Measurements from ENCODE around the gene KCNMB4.

KCNMB4 gene

GRCh38 chr12:70365648-70366518 is at the start of gene KCNMB4:
KCNMB4 (plus strand) TSS chr12:70366290; CDS start chr12:70366735, 445 bp downstream.
- peak within 1 kb of the TSS; percentile 94 for H3K4me3 ChIP-seq (ENCODE audit: low read depth, low read length)

DNA sequence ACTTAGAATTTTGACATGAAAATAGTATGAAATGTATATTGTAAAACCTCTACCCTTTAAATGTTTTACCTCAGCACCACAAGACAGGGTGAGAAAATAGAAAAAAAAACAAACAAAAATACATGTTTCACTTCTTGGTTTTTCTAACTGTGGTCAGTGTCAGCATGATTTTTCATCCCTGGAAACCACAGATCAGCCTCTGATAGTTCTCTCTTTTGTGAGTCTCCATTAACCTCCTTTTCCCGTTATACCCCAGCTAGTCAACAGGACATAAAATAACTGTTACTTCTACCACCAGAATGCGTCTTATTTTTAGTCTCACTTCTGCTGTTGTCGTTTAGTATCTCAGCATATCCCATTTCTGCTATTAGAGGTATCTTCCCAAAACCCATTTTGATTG is 48.3 kb upstream of the KCNMB4 start:
- H3K4me3 ChIP-seq (ENCODE audit: low read depth, low read length) = no peak overlapping the region

DNA sequence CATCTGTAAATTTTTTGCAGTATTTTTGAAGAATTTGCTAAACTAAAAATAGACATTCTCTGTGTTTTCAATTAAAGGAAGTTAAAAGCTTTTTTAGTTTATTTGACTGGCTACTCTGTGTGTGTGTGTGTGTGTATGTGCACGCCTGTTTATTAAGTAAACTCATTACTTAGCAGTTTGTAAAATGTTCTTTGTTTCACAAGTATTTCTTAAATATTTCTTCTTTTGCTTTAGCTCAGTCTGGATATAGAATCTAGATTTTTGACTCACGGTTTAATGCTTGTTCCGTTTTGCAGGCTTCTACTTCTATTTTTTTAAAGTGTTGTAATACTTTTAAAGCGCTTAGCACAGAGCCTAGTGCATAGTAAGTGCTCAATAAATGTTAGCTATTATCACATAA is 46.5 kb upstream of the KCNMB4 start:
- H3K4me3 ChIP-seq (ENCODE audit: low read depth, low read length) = no peak overlapping the region

- H3K4me3 ChIP-seq (ENCODE audit: low read depth, low read length) = no peak overlapping the region
Observed at GRCh38 chr12:70321191-70321590, 44.9 kb upstream of the KCNMB4 start.

DNA sequence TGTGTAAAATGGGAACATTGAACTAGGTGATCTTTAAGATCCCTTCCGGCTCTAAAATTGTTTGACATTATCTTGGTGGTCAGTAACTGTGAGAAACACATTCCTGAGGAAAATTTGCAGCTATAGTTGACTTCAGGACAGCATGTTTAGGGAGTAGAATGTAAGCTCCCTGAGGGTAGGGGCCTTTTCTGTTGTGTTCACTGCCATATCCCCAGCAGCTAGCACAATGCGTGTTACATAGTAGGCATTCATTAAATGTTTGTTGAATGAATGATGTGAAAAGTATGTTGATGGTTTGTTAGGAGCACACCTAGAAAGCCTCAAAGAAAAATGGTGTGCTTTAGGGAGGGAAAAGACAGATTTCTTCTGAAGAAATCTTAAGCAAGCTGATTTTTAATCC is 38.5 kb upstream of the KCNMB4 start:
- H3K4me3 ChIP-seq (ENCODE audit: low read depth, low read length) = no peak overlapping the region

GRCh38 chr12:70329728-70330127 is 36.4 kb upstream of the KCNMB4 start:
- H3K4me3 ChIP-seq (ENCODE audit: low read depth, low read length) = no peak overlapping the region

- no peak overlapping the region for H3K4me3 ChIP-seq (ENCODE audit: low read depth, low read length)
Observed at GRCh38 chr12:70330158-70330557, 35.9 kb upstream of the KCNMB4 start.

DNA sequence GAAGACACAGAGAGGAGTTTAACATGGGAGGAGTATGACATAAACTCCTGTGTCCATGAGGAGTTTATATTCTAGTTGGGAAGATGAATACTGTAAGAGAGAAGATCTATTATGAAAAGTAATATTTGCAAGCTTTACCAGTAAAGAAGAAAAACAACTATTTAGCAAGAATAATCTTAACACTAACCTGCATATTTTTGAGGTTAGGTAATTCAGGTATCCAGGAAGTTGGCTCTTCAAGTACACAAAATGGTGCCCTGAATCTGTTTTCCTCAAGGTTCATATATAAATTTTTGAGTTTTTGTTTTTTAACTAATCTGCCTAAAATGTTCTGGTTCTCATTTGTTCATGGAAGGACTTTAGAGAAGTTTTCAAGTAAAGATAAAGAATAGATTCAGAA is 33.9 kb upstream of the KCNMB4 start:
- no peak overlapping the region for H3K4me3 ChIP-seq (ENCODE audit: low read depth, low read length)

DNA sequence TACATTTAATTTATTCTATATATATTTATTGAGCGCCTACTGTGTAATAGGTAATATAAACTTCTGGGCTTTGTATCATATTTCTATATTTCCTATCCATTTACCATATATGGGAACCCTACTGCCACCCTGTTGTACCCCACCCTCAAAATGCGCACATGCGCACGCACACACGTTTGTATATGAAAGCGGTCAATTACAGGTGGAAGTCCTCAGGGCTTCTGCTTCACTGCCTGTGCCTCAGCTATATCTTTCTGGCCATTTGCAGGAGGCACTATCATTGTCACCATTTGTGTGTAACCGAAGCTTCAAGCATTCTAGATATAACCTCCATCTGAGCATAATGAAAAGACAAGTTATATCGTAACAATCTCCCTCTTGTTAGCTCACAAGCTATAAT is 31.3 kb upstream of the KCNMB4 start:
- no peak overlapping the region for H3K4me3 ChIP-seq (ENCODE audit: low read depth, low read length)

DNA sequence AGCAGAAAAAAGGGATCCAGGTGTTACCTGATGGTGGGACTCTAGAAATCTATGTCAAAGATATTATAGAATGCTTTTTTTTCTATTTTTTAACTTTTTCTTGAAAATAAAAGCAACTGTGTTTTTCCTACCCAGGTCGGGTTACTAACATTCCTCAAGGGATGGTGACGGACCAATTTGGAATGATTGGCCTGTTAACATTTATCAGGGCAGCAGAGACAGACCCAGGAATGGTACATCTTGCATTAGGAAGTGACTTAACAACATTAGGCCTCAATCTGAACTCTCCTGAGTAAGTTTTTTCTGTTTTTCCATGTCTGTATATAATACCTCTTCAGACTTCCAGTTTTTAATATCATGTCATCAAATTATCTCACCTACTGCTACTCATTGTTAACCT is 27.6 kb upstream of the KCNMB4 start:
- H3K4me3 ChIP-seq (ENCODE audit: low read depth, low read length) = no peak overlapping the region

GRCh38 chr12:70351076-70351475 is 15.0 kb upstream of the KCNMB4 start:
- no peak overlapping the region for H3K4me3 ChIP-seq (ENCODE audit: low read depth, low read length)

DNA sequence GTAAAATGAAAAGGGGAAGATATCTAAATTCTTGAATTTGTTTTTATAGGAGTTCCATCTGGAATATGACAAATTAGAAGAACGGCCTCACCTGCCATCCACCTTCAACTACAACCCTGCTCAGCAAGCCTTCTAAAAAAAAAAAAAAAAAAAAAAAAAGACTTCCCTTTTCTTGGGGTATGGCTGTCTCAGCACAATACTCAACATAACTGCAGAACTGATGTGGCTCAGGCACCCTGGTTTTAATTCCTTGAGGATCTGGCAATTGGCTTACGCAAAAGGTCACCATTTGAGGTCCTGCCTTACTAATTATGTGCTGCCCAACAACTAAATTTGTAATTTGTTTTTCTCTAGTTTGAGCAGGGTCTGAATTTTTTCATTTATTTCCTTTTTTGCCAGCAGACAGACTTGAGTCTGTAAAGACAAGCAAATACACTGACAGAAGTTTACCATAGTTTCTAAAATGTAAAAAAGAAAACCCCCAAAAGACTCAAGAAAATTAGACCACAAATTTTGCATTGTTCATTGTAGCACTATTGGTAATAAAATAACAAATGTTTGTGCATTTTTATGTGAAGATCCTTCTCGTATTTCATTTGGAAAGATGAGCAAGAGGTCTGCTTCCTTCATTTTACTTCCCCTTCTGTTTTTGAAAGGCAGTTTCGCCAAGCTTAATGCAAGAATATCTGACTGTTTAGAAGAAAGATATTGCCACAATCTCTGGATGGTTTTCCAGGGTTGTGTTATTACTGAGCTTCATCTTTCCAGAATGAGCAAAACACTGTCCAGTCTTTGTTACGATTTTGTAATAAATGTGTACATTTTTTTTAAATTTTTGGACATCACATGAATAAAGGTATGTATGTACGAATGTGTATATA is 12.1 kb upstream of the KCNMB4 start:
- H3K4me3 ChIP-seq (ENCODE audit: low read depth, low read length) = no peak overlapping the region

- H3K4me3 ChIP-seq (ENCODE audit: low read depth, low read length) = no peak overlapping the region
Observed at GRCh38 chr12:70354787-70355186, 11.3 kb upstream of the KCNMB4 start.

DNA sequence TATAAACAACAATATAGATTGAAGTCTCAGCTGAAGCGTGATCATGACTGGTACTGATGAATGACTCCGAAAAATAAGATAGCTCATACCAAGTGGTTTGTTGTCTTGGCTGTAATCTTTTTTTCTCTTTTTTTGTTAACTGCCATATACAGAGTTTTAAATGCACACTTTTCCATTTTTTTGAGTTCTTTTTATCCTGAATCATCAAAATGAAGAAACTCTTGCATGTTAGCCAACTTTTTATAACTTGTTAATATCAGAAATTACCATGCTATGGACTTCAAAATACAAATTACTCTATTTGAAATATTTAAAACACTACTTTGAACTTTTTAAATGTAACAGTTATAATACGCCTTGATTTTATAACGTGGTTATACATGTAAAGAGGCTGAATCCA is 10.1 kb upstream of the KCNMB4 start:
- no peak overlapping the region for H3K4me3 ChIP-seq (ENCODE audit: low read depth, low read length)

- H3K4me3 ChIP-seq (ENCODE audit: low read depth, low read length) = no peak overlapping the region
Observed at GRCh38 chr12:70359458-70360197, 6.5 kb upstream of the KCNMB4 start.

GRCh38 chr12:70360218-70360617 is 5.9 kb upstream of the KCNMB4 start:
- H3K4me3 ChIP-seq (ENCODE audit: low read depth, low read length) = no peak overlapping the region

- peak overlapping the region; percentile 63 for H3K4me3 ChIP-seq (ENCODE audit: low read depth, low read length)
Observed at GRCh38 chr12:70364695-70365397, 1.2 kb upstream of the KCNMB4 start.

- H3K4me3 ChIP-seq (ENCODE audit: low read depth, low read length) = peak overlapping the region; percentile 63
Observed at GRCh38 chr12:70365398-70365647, 767 bp upstream of the KCNMB4 start.

DNA sequence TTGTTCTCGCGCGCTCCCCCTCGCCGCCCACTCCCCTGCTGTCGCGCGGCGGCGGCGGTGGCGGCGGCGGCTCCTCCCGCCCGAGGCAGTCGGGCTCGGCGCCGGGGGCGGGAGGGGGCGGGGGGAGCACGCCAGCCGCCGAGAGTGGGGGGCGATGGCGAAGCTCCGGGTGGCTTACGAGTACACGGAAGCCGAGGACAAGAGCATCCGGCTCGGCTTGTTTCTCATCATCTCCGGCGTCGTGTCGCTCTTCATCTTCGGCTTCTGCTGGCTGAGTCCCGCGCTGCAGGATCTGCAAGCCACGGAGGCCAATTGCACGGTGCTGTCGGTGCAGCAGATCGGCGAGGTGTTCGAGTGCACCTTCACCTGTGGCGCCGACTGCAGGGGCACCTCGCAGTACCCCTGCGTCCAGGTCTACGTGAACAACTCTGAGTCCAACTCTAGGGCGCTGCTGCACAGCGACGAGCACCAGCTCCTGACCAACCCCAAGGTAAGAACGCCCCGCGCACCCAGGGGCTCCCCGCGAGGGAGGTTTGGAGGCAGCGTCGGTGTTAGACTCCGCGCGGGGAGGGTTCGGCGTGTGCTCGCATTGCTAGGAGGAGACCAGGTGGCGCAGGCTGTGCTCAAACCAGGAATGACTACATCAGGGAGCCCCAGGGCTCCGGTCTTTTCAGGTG is 629 bp downstream of the KCNMB4 start:
- H3K4me3 ChIP-seq (ENCODE audit: low read depth, low read length) = peak overlapping the region; percentile 94
